ENCODE data around the gene ECHS1.

The ECHS1 gene

GRCh38 chr10:133338080-133339071, 34.8 kb downstream of the ECHS1 start:
- no peak for TF ChIP-seq CTCF (IDR thresholded peaks at IDR 0.05)
- DNase-seq (ENCODE audit: low spot score): no peak
- Histone ChIP-seq H3K4me3 (no peak overlapping the region), H3K27ac (no peak overlapping the region)

DNA sequence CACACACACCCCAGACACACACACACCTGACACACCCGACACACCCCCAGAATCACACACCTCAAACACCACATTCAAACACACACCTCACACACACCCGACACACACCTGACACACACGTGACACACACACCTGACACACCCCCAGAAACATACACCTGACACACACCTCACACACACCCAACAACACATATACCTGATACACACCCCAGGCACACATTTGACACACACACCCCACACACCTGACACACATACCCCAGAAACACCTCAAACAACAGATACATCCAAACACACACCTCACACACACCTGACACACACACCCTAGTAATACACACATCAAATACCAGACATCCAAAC, 35.8 kb downstream of the ECHS1 start:
- Histone ChIP-seq H3K27ac (no peak overlapping the region), H3K4me3 (no peak overlapping the region)
- TF ChIP-seq CTCF (IDR thresholded peaks at IDR 0.05): no peak
- DNase-seq (ENCODE audit: low spot score): no peak

- TF ChIP-seq CTCF (IDR thresholded peaks at IDR 0.05): no peak
- peak within 1 kb of the TSS; percentile 69 for H3K4me3 ChIP-seq
- H3K27ac ChIP-seq: no peak within 1 kb of the TSS
- no peak for DNase-seq (ENCODE audit: low spot score)
Observed at GRCh38 chr10:133336577-133337369, 36.4 kb downstream of the ECHS1 start, which contains the start of gene CALY. Gene CALY (minus strand): TSS chr10:133336896. CDS start chr10:133328989, 7,907 bp downstream.

DNA sequence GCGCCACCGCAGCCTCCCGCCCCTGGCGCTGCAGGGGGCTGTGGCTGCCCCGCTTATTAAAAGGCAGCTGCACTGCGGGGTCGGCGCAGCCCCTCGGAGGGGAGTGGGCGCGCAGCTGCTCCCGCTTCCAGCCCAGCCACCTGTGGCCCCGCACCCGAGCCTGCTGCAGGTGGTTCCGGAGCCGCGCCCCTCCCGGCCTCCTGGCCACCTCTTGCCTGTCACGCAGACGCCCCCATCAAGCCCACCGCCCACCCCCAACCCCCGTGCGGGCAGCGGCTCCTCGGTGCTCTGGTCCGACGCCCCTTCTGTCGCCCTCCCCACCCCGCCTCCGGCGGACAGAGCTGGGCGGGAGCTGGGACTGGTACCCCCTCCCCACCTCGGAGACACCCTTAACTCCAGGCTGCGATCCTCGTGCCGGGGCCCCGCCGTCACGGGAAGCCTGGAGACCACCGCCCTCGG, 37.0 kb downstream of the ECHS1 start:
- H3K27ac ChIP-seq: no peak overlapping the region
- TF ChIP-seq CTCF (IDR thresholded peaks at IDR 0.05): no peak
- no peak for DNase-seq (ENCODE audit: low spot score)
- peak overlapping the region; percentile 69 for H3K4me3 ChIP-seq

GRCh38 chr10:133335246-133336117, 37.7 kb downstream of the ECHS1 start:
- DNase-seq (ENCODE audit: low spot score): no peak
- no peak for TF ChIP-seq CTCF (IDR thresholded peaks at IDR 0.05)
- Histone ChIP-seq H3K27ac (no peak overlapping the region), H3K4me3 (peak overlapping the region; percentile 69)

- no peak for TF ChIP-seq CTCF (IDR thresholded peaks at IDR 0.05)
- DNase-seq (ENCODE audit: low spot score): no peak
- Histone ChIP-seq H3K27ac (no peak overlapping the region), H3K4me3 (peak overlapping the region; percentile 69)
Observed at GRCh38 chr10:133334503-133335245, 38.5 kb downstream of the ECHS1 start.

All from coronary artery (tissue), 2 donors.